Glutamatergic neuron (in vitro differentiated cells): ENCODE measurements around the gene SLC35F3. TPM values are rescaled to one million over a fixed set of nuclear protein-coding genes. Genes with fewer than 3 reads are reported as not detected.

ENCODE experiments used
- DNase-seq: peaks from one replicate; pipeline ENCODE4 v3.0.0; 2022
- H3K27ac Mint-ChIP-seq: one replicate; pipeline ENCODE4 v1.8.0; 2020; ENCODE audit warnings: mild to moderate bottlenecking, mixed read lengths, inconsistent platforms; ENCODE audit not compliant: unreplicated experiment
- H3K27me3 Mint-ChIP-seq: one replicate; pipeline ENCODE4 v1.8.0; 2020; ENCODE audit warnings: mild to moderate bottlenecking, moderate library complexity, mixed read lengths, inconsistent platforms; ENCODE audit not compliant: unreplicated experiment
- H3K36me3 Mint-ChIP-seq: one replicate; pipeline ENCODE4 v1.8.0; 2020; ENCODE audit warnings: mild to moderate bottlenecking, mixed read lengths, inconsistent platforms; ENCODE audit not compliant: unreplicated experiment
- H3K4me1 Mint-ChIP-seq: one replicate; pipeline ENCODE4 v1.8.0; 2020; ENCODE audit warnings: mild to moderate bottlenecking, low read depth, mixed read lengths, inconsistent platforms; ENCODE audit not compliant: unreplicated experiment
- H3K4me3 Mint-ChIP-seq: one replicate; pipeline ENCODE4 v1.8.0; 2020; ENCODE audit warnings: mild to moderate bottlenecking, mixed read lengths, inconsistent platforms; ENCODE audit not compliant: unreplicated experiment
- H3K9me3 Mint-ChIP-seq: one replicate; pipeline ENCODE4 v1.8.0; 2020; ENCODE audit warnings: mild to moderate bottlenecking, moderate library complexity, mixed read lengths, inconsistent platforms; ENCODE audit not compliant: unreplicated experiment
- total RNA-seq: library from RNA; stranded (reverse); fragmentation: NEBNext Ultra II Directional; extraction: Animal tissue kit (Norgen Biotek cat#: 25700); gene quantifications from one replicate; pipeline ENCODE4 v1.2.1, GENCODE V29; 2021; ENCODE audit not compliant: unreplicated experiment
- TF ChIP-seq, protein P1 (sequence below): fragments of 200-600 bp; sonication (generic); IDR thresholded peaks from one replicate; pipeline ENCODE4 v1.5.0; 2021; ENCODE audit not compliant: partially characterized antibody, unreplicated experiment

SLC35F3 gene
- total RNA-seq, 1 donor from 2014 or later = 0.98 TPM

DNA sequence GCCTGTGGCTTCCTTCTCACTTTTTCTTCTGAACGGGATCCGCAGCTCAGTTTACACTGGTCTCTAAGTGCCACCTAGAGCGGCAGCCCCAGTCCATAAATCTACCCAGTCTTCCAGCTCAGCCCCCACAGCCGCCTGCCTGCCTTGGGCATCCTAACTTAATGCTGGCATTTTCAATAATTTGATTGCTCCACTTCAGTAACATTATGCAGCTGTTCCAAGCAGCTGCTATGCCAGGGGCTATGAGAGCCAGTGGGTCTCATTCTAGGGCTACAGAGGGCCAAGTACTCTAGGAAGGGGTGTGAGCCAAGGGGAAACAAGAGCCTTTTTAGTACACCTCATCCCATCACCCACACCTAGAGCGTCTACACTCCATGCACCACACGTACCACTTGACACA lies 420.3 kb downstream of the SLC35F3 start:
- Mint-ChIP-seq H3K9me3 (peaks cover 2% of the 10 kb centered on the region), H3K27me3 (peaks cover 9% of the 10 kb centered on the region), H3K4me3 (no peak overlapping the region), H3K4me1 (peaks cover 4% of the 10 kb centered on the region), H3K27ac (no peak overlapping the region), H3K36me3 (no peaks in the 10 kb centered on the region)
- TF ChIP-seq, protein P1, sequence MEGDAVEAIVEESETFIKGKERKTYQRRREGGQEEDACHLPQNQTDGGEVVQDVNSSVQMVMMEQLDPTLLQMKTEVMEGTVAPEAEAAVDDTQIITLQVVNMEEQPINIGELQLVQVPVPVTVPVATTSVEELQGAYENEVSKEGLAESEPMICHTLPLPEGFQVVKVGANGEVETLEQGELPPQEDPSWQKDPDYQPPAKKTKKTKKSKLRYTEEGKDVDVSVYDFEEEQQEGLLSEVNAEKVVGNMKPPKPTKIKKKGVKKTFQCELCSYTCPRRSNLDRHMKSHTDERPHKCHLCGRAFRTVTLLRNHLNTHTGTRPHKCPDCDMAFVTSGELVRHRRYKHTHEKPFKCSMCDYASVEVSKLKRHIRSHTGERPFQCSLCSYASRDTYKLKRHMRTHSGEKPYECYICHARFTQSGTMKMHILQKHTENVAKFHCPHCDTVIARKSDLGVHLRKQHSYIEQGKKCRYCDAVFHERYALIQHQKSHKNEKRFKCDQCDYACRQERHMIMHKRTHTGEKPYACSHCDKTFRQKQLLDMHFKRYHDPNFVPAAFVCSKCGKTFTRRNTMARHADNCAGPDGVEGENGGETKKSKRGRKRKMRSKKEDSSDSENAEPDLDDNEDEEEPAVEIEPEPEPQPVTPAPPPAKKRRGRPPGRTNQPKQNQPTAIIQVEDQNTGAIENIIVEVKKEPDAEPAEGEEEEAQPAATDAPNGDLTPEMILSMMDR = no peak
- no peak for DNase-seq

GRCh38 chr1:234325878-234326496 lies 421.5 kb downstream of the SLC35F3 start:
- Mint-ChIP-seq H3K4me3 (no peak overlapping the region), H3K27ac (no peak overlapping the region), H3K9me3 (peaks cover 2% of the 10 kb centered on the region), H3K4me1 (peaks cover 4% of the 10 kb centered on the region), H3K36me3 (no peaks in the 10 kb centered on the region), H3K27me3 (peaks cover 9% of the 10 kb centered on the region)
- TF ChIP-seq, protein P1 = no peak
- no peak for DNase-seq

- Mint-ChIP-seq H3K9me3 (peaks cover 2% of the 10 kb centered on the region), H3K27ac (no peak overlapping the region), H3K4me3 (no peak overlapping the region), H3K4me1 (peaks cover 4% of the 10 kb centered on the region), H3K27me3 (peaks cover 9% of the 10 kb centered on the region), H3K36me3 (no peaks in the 10 kb centered on the region)
- peak; percentile 74 for DNase-seq
- TF ChIP-seq, protein P1 = peak; percentile 83
These were observed 422.3 kb downstream of the SLC35F3 start for GRCh38 chr1:234326497-234327366.

GRCh38 chr1:234327577-234328164 lies 423.2 kb downstream of the SLC35F3 start:
- no peak for DNase-seq

More at GRCh38 chr1:234327577-234328164, 423.2 kb downstream of the SLC35F3 start:
- Mint-ChIP-seq H3K27me3 (peaks cover 6% of the 10 kb centered on the region), H3K4me3 (no peak overlapping the region), H3K27ac (no peak overlapping the region), H3K36me3 (no peaks in the 10 kb centered on the region), H3K9me3 (peaks cover 2% of the 10 kb centered on the region), H3K4me1 (peaks cover 4% of the 10 kb centered on the region)
- TF ChIP-seq, protein P1 = no peak
